Gastroesophageal sphincter (tissue), 4 donors: ENCODE measurements around the gene GPD1L. TPM values are rescaled to one million over a fixed set of nuclear protein-coding genes. Genes with fewer than 3 reads are reported as not detected.

Experiments used
- ATAC-seq: fragments of 150-250 bp; one replicate; pipeline ENCODE4 v1.9.1; 2016; ENCODE audit warnings: mild to moderate bottlenecking, moderate library complexity
- H3K27ac ChIP-seq, 4 donors: fragments of 200-600 bp; sonication (generic) in 3 of 4; 1 replicate in 3 of 4; 2 replicates in 1 of 4; pipeline ENCODE4 v1.5.1; 2016 to 2019
- H3K27me3 ChIP-seq: fragments of 200-600 bp; sonication (generic); one replicate; pipeline ENCODE4 v1.5.1; 2019
- H3K36me3 ChIP-seq, 2 donors: fragments of 200-600 bp; sonication (generic); one replicate each; pipeline ENCODE4 v1.5.1; 2019; ENCODE audit warnings: control low read depth in 1 of 2
- H3K4me1 ChIP-seq, 3 donors: fragments of 200-600 bp; sonication (generic); 1 replicate in 2 of 3; 2 replicates in 1 of 3; pipeline ENCODE4 v1.5.1; 2016 to 2019; ENCODE audit warnings: control low read depth in 2 of 3
- H3K4me3 ChIP-seq, 2 donors: fragments of 200-600 bp; sonication (generic); one replicate each; pipeline ENCODE4 v1.5.1; 2019; ENCODE audit warnings: mild to moderate bottlenecking in 1 of 2, moderate library complexity in 1 of 2
- H3K9me3 ChIP-seq, 3 donors: fragments of 200-600 bp; sonication (generic); one replicate each; pipeline ENCODE4 v1.5.1; 2017 to 2019; ENCODE audit warnings: control low read depth in 2 of 3
- CTCF ChIP-seq, 4 experiments: fragments of 200-600 bp in 2 of 4; fragments of 450-650 bp in 2 of 4; sonication (generic) in 1 of 4; IDR thresholded peaks; one replicate each; pipeline ENCODE4 v1.5.1; 2017 to 2019; ENCODE audit warnings: antibody characterized with exemption in 4 of 4, mild to moderate bottlenecking in 2 of 4, moderate library complexity in 2 of 4
- EP300 ChIP-seq: sonication (generic); formaldehyde crosslinking; IDR thresholded peaks from one replicate; pipeline ENCODE4 v1.6.1; 2017; ENCODE audit warnings: antibody characterized with exemption, mild to moderate bottlenecking
- POLR2A ChIP-seq, 2 donors: fragments of 450-650 bp; IDR thresholded peaks; one replicate each; pipeline ENCODE4 v1.6.1; 2017; ENCODE audit warnings: antibody characterized with exemption in 2 of 2, mild to moderate bottlenecking in 2 of 2, moderate library complexity in 1 of 2
- POLR2AphosphoS5 ChIP-seq: sonication (generic); formaldehyde crosslinking; IDR thresholded peaks from one replicate; pipeline ENCODE4 v1.6.1; 2017; ENCODE audit warnings: antibody characterized with exemption
- WGBS, 2 donors: methylation state at CpG; one replicate each; pipeline ENCODE4 v1.1.5; 2018; ENCODE audit warnings: low coverage in 1 of 2; 5-methylcytosine and 5-hydroxymethylcytosine counted together
- total RNA-seq, 4 donors: library from RNA; depleted of rRNA; stranded (reverse); fragments of >200 nt; gene quantifications; one replicate each; pipeline ENCODE4 v1.1.0, GENCODE V29; 2016

The GPD1L gene
- total RNA-seq, 4 donors from 2014 or later = 85.0 to 162 (median 106) TPM

- no peaks in the 10 kb centered on the region for H3K27me3 ChIP-seq
- no peak overlapping the region for H3K27ac ChIP-seq
- no peak for TF ChIP-seq CTCF (IDR thresholded peaks at IDR 0.05)
- TF ChIP-seq POLR2AphosphoS5 = no peak
- TF ChIP-seq POLR2A (IDR thresholded peaks at IDR 0.05) = no peak
- no peak for TF ChIP-seq EP300
- H3K36me3 ChIP-seq = no peaks in the 10 kb centered on the region
- H3K9me3 ChIP-seq = no peaks in the 10 kb centered on the region
- no peak overlapping the region for H3K4me3 ChIP-seq
- ATAC-seq = no peak
- H3K4me1 ChIP-seq = peaks cover 0 to 20% (median 9%) of the 10 kb centered on the region in 3 donors
- WGBS, 2 donors = 63 to 71% methylated on average over 9 to 13 of the region's 14 CpGs
Measured at GRCh38 chr3:32077260-32078084, 28.9 kb upstream of the GPD1L start.

GRCh38 chr3:32078085-32078634 lies 28.3 kb upstream of the GPD1L start:
- no peak for ATAC-seq
- no peak overlapping the region for H3K4me3 ChIP-seq
- no peak for TF ChIP-seq POLR2A (IDR thresholded peaks at IDR 0.05)
- TF ChIP-seq CTCF (IDR thresholded peaks at IDR 0.05) = no peak
- no peak for TF ChIP-seq POLR2AphosphoS5
- TF ChIP-seq EP300 = no peak
- H3K27me3 ChIP-seq = no peaks in the 10 kb centered on the region
- no peaks in the 10 kb centered on the region for H3K36me3 ChIP-seq
- H3K9me3 ChIP-seq = no peaks in the 10 kb centered on the region
- 91 to 97% methylated on average over 3 of the region's 3 CpGs for WGBS, 2 donors
- H3K27ac ChIP-seq = no peak overlapping the region
- H3K4me1 ChIP-seq = peaks cover 0 to 27% (median 9%) of the 10 kb centered on the region in 3 donors

- Histone ChIP-seq H3K9me3 (no peaks in the 10 kb centered on the region), H3K27me3 (no peaks in the 10 kb centered on the region), H3K4me3 (no peak overlapping the region), H3K36me3 (no peaks in the 10 kb centered on the region), H3K27ac (no peak overlapping the region), H3K4me1 (peaks cover 0 to 34% (median 9%) of the 10 kb centered on the region in 3 donors)
- TF ChIP-seq POLR2AphosphoS5 = no peak
- TF ChIP-seq POLR2A (IDR thresholded peaks at IDR 0.05) = no peak
- TF ChIP-seq CTCF (IDR thresholded peaks at IDR 0.05) = no peak
- TF ChIP-seq EP300 = no peak
- no peak for ATAC-seq
Measured at GRCh38 chr3:32078864-32079263, 27.6 kb upstream of the GPD1L start.

- H3K4me1 ChIP-seq = peaks cover 0 to 45% (median 9%) of the 10 kb centered on the region in 3 donors
- H3K36me3 ChIP-seq = no peaks in the 10 kb centered on the region
- H3K27me3 ChIP-seq = no peaks in the 10 kb centered on the region
- no peak overlapping the region for H3K4me3 ChIP-seq
- WGBS, 2 donors = 4 to 6% methylated on average over 2 to 3 of the region's 3 CpGs
- ATAC-seq = peak; percentile 61
- H3K27ac ChIP-seq = peak overlapping the region; percentile 40 to 69 (median 57)
- no peaks in the 10 kb centered on the region for H3K9me3 ChIP-seq
- TF ChIP-seq CTCF (IDR thresholded peaks at IDR 0.05) (peak in 1 of 4 experiments; percentile 10), POLR2AphosphoS5 (no peak), EP300 (no peak), POLR2A (IDR thresholded peaks at IDR 0.05) (no peak)
Measured at GRCh38 chr3:32082721-32083120, 23.7 kb upstream of the GPD1L start.
